IMR-90 (cell line): ENCODE results near the gene EIF6. TPM values are rescaled to one million over a fixed set of nuclear protein-coding genes. Genes with fewer than 3 reads are reported as not detected.

ENCODE experiments used
- ATAC-seq: fragments of 200-7000 bp; cut with Tn5 transposase; 2 replicates; pipeline ENCODE4 v1.9.1; 2020; ENCODE audit warnings: low read depth, mild to moderate bottlenecking, moderate library complexity
- BruUV-seq: library from RNA; stranded (reverse); fragments of 400-500 nt; replicated peaks from 2 replicates; lab custom pipeline; 2021; lab: Mats Ljungman, UMichigan
- CTCF ChIA-PET: fragments of 300-600 bp; formaldehyde crosslinking; extraction: SDS; loops from one replicate; lab custom pipeline; 2021; ENCODE audit warnings: antibody characterized with exemption; lab: Yijun Ruan, JAX
- POLR2A ChIA-PET: fragments of 300-600 bp; sonication (Branson Sonifier 250); formaldehyde crosslinking; loops from one replicate; lab custom pipeline; 2022; ENCODE audit warnings: antibody characterized with exemption; ENCODE audit not compliant: unreplicated experiment; lab: Charles Lee
- DNase-seq: peaks from one replicate; pipeline ENCODE4 v3.0.0; 2013
- H2AFZ ChIP-seq: replicated peaks from 2 replicates; pipeline ENCODE3; 2013; ENCODE audit warnings: low read length, mild to moderate bottlenecking; ENCODE audit not compliant: poor library complexity
- H2AK5ac ChIP-seq: 2 replicates; pipeline ENCODE4 v1.6.1; 2013; ENCODE audit warnings: low read depth, low read length, inconsistent platforms
- H2AK9ac ChIP-seq: replicated peaks from 2 replicates; pipeline ENCODE3; 2013; ENCODE audit warnings: mild to moderate bottlenecking, low read depth, low read length, moderate library complexity; ENCODE audit not compliant: poor library complexity
- H2BK120ac ChIP-seq: 2 replicates; pipeline ENCODE4 v1.6.1; 2013; ENCODE audit warnings: low read depth, low read length, inconsistent platforms
- H2BK15ac ChIP-seq: 3 replicates; pipeline ENCODE4 v1.6.1; 2013; ENCODE audit warnings: low read depth, low read length, inconsistent platforms
- H2BK20ac ChIP-seq: 2 replicates; pipeline ENCODE4 v1.6.1; 2013; ENCODE audit warnings: low read depth, mild to moderate bottlenecking, inconsistent platforms, low read length, moderate library complexity
- H2BK5ac ChIP-seq: 2 replicates; pipeline ENCODE4 v1.6.1; 2013; ENCODE audit warnings: mild to moderate bottlenecking, low read depth, low read length, inconsistent platforms; ENCODE audit not compliant: poor library complexity, severe bottlenecking
- H3K14ac ChIP-seq: replicated peaks from 2 replicates; pipeline ENCODE4 v1.6.1; 2013; ENCODE audit warnings: low read depth, low read length, inconsistent platforms
- H3K18ac ChIP-seq: 2 replicates; pipeline ENCODE4 v1.6.1; 2013; ENCODE audit warnings: low read depth, low read length, control low read depth
- H3K23ac ChIP-seq: 2 replicates; pipeline ENCODE4 v1.6.1; 2013; ENCODE audit warnings: low read depth, low read length, inconsistent platforms
- H3K27ac ChIP-seq: 2 replicates; pipeline ENCODE4 v1.5.1; 2013; ENCODE audit warnings: mild to moderate bottlenecking, control low read depth, low read length; ENCODE audit not compliant: insufficient read depth
- H3K27me3 ChIP-seq: 2 replicates; pipeline ENCODE4 v1.6.1; 2013; ENCODE audit warnings: low read length; ENCODE audit not compliant: control insufficient read depth, insufficient read depth
- H3K36me3 ChIP-seq: 2 replicates; pipeline ENCODE4 v1.6.1; 2013; ENCODE audit warnings: low read length, mixed read lengths; ENCODE audit not compliant: control insufficient read depth, insufficient read depth
- H3K4ac ChIP-seq: 2 replicates; pipeline ENCODE4 v1.6.1; 2013; ENCODE audit warnings: low read depth, low read length, inconsistent platforms
- H3K4me1 ChIP-seq: 2 replicates; pipeline ENCODE4 v1.6.1; 2013; ENCODE audit warnings: low read length, mixed read lengths; ENCODE audit not compliant: control insufficient read depth, insufficient read depth
- H3K4me2 ChIP-seq: 2 replicates; pipeline ENCODE4 v1.6.1; 2013; ENCODE audit warnings: low read depth, mild to moderate bottlenecking, control low read depth, low read length, moderate library complexity
- H3K4me3 ChIP-seq: 2 replicates; pipeline ENCODE4 v1.5.1; 2013; ENCODE audit warnings: low read depth, mild to moderate bottlenecking, control low read depth, low read length, moderate library complexity; ENCODE audit not compliant: insufficient read depth
- H3K56ac ChIP-seq: 2 replicates; pipeline ENCODE4 v1.6.1; 2013; ENCODE audit warnings: low read length, inconsistent platforms; ENCODE audit not compliant: insufficient read depth; ENCODE audit errors: extremely low read depth
- H3K79me1 ChIP-seq, 2 experiments: 2 replicates each; pipeline ENCODE4 v1.6.1; 2013; ENCODE audit warnings: low read length in 2 of 2, inconsistent platforms in 1 of 2, low read depth in 1 of 2
- H3K9ac ChIP-seq: 2 replicates; pipeline ENCODE4 v1.6.1; 2013; ENCODE audit warnings: low read depth, low read length, control low read depth
- H3K9me1 ChIP-seq: 2 replicates; pipeline ENCODE4 v1.6.1; 2013; ENCODE audit warnings: low read length, inconsistent platforms; ENCODE audit not compliant: insufficient read depth
- H3K9me3 ChIP-seq: 2 replicates; pipeline ENCODE4 v1.6.1; 2013; ENCODE audit warnings: low read length; ENCODE audit not compliant: control insufficient read depth, insufficient read depth
- H4K20me1 ChIP-seq: 2 replicates; pipeline ENCODE4 v1.6.1; 2013; ENCODE audit warnings: low read length, inconsistent platforms; ENCODE audit not compliant: insufficient read depth
- H4K5ac ChIP-seq: 2 replicates; pipeline ENCODE4 v1.6.1; 2013; ENCODE audit warnings: mild to moderate bottlenecking, low read depth, low read length, control low read depth
- H4K8ac ChIP-seq, 2 experiments: 2 replicates each; pipeline ENCODE4 v1.6.1; 2013; ENCODE audit warnings: low read depth in 2 of 2, low read length in 2 of 2, control low read depth in 1 of 2, inconsistent platforms in 1 of 2
- H4K91ac ChIP-seq: 2 replicates; pipeline ENCODE4 v1.6.1; 2013; ENCODE audit warnings: low read depth, low read length, inconsistent platforms; ENCODE audit not compliant: insufficient read depth
- BHLHE40 ChIP-seq: fragments of 150-350 bp; IDR thresholded peaks from 2 replicates; pipeline ENCODE4 v1.6.1; 2016; ENCODE audit warnings: mild to moderate bottlenecking, low read depth, low read length
- CEBPB ChIP-seq: IDR thresholded peaks from 2 replicates; pipeline ENCODE4 v1.6.1; 2012; ENCODE audit warnings: low read depth, low read length, improper control_type of control experiment
- MAFK ChIP-seq: IDR thresholded peaks from 2 replicates; pipeline ENCODE4 v1.6.1; 2012; ENCODE audit warnings: low read depth, low read length, improper control_type of control experiment
- MAZ ChIP-seq: IDR thresholded peaks from 2 replicates; pipeline ENCODE4 v1.6.1; 2012; ENCODE audit warnings: low read depth, mild to moderate bottlenecking, low read length, improper control_type of control experiment, moderate library complexity, borderline replicate concordance
- NFE2L2 ChIP-seq: fragments of 150-350 bp; IDR thresholded peaks from 2 replicates; pipeline ENCODE4 v1.6.1; 2016; ENCODE audit warnings: low read depth, mild to moderate bottlenecking, low read length
- POLR2A ChIP-seq: IDR thresholded peaks from 2 replicates; pipeline ENCODE4 v1.6.1; 2012; ENCODE audit warnings: mild to moderate bottlenecking, low read depth, low read length
- RAD21 ChIP-seq: IDR thresholded peaks from 2 replicates; pipeline ENCODE4 v1.6.1; 2012; ENCODE audit warnings: low read length, improper control_type of control experiment
- RCOR1 ChIP-seq: IDR thresholded peaks from 2 replicates; pipeline ENCODE4 v1.6.1; 2012; ENCODE audit warnings: mild to moderate bottlenecking, low read length, improper control_type of control experiment; ENCODE audit not compliant: insufficient replicate concordance
- RFX5 ChIP-seq: IDR thresholded peaks from 2 replicates; pipeline ENCODE4 v1.8.0; 2012; ENCODE audit warnings: low read depth, mild to moderate bottlenecking, low read length, moderate library complexity
- WGBS, 2 experiments: methylation state at CpG; one replicate each; pipeline versions ENCODE4 v1.1.5 to v1.1.7; 2013; ENCODE audit warnings: missing lambda C conversion rate in 2 of 2; ENCODE audit not compliant: insufficient read length in 1 of 2; ENCODE audit errors: extremely low coverage in 2 of 2; 5-methylcytosine and 5-hydroxymethylcytosine counted together
- dilution Hi-C: fragments of 300-500 bp; cut with HindIII; formaldehyde crosslinking; loops from one replicate; pipeline ENCODE4 v1.14.3; 2018; ENCODE audit warnings: low sequenced_read_pairs; ENCODE audit not compliant: unreplicated experiment
- in situ Hi-C: fragments of 300-500 bp; cut with MboI; formaldehyde crosslinking; loops from 3 replicates; pipeline ENCODE4 v1.14.3; 2019; ENCODE audit warnings: low sequenced_read_pairs, inconsistent platforms, mixed read lengths
- intact Hi-C: fragments of 100-400 bp; cut with micrococcal nuclease; formaldehyde crosslinking; loops from 2 replicates; pipeline ENCODE4 v1.10.0; 2022
- polyA plus RNA-seq, 3 experiments: library from polyadenylated mRNA; depleted of rRNA; stranded (reverse); fragments of >200 nt; gene quantifications; 2 replicates each; pipeline ENCODE4 v1.2.3, GENCODE V29; 2012; ENCODE audit warnings: low replicate concordance in 1 of 3
- total RNA-seq: library from RNA; depleted of rRNA; stranded (reverse); fragments of >200 nt; gene quantifications from 2 replicates; pipeline ENCODE4 v1.2.3, GENCODE V29; 2012
- TF ChIP-seq, protein P1 (sequence below): fragments of 150-350 bp; IDR thresholded peaks from 2 replicates; pipeline ENCODE4 v1.6.1; 2017; ENCODE audit warnings: mild to moderate bottlenecking, antibody characterized with exemption, low read length, low read depth
- TF ChIP-seq, protein P2 (sequence below): conservative IDR thresholded peaks from 2 replicates; pipeline ENCODE4 v1.5.1; 2012; ENCODE audit warnings: mild to moderate bottlenecking, low read depth, low read length, improper control_type of control experiment

The EIF6 gene
- total and polyA plus RNA-seq, 2 of the 4 experiments (the other 2 are of a cell fraction): 215 to 227 TPM

GRCh38 chr20:35274172-35275092, 10.1 kb downstream of the EIF6 start:
- intact Hi-C loops: loop anchor here (10.0 kb wide), 2 partner anchors 160 to 400 kb away; partner anchors contain the start of genes ACSS2, GDF5 and GGT7

More at GRCh38 chr20:35274172-35275092, 10.1 kb downstream of the EIF6 start:
- no peak overlapping the region for H4K91ac ChIP-seq
- H2AK5ac ChIP-seq: no peak overlapping the region
- H2BK15ac ChIP-seq: no peak overlapping the region
- H2BK5ac ChIP-seq: no peak overlapping the region
- no peak overlapping the region for H3K27ac ChIP-seq
- peaks cover 6% of the 10 kb centered on the region; the same call in 1 of the 2 replicates for H3K9me1 ChIP-seq
- no peak overlapping the region for H2BK120ac ChIP-seq
- DNase-seq: no peak
- no peak for ATAC-seq
- H3K56ac ChIP-seq: no peak overlapping the region
- no peak overlapping the region for H3K14ac ChIP-seq
- 93% methylated on average over 3 of the region's 24 CpGs; no CpG with 5 or more reads in 1 of the 2 experiments for WGBS, 2 experiments
- H3K4me2 ChIP-seq: no peak overlapping the region
- POLR2A ChIA-PET: no interaction called here
- CTCF ChIA-PET: no interaction called here
- no peak overlapping the region for H3K9ac ChIP-seq
- H3K79me1 ChIP-seq: peaks cover 24 to 55% of the 10 kb centered on the region in 2 experiments
- in situ Hi-C loops (loop anchor here (25.0 kb wide), 1 partner anchor 412 kb away; the partner anchor contains the start of gene GGT7), dilution Hi-C loops (no loop called here)
- BruUV-seq: no TSS peak
- peaks cover 6% of the 10 kb centered on the region for H3K4me1 ChIP-seq
- no peak overlapping the region for H3K23ac ChIP-seq
- H3K27me3 ChIP-seq: no peaks in the 10 kb centered on the region
- peaks cover 46% of the 10 kb centered on the region for H3K36me3 ChIP-seq
- TF ChIP-seq, protein P1, sequence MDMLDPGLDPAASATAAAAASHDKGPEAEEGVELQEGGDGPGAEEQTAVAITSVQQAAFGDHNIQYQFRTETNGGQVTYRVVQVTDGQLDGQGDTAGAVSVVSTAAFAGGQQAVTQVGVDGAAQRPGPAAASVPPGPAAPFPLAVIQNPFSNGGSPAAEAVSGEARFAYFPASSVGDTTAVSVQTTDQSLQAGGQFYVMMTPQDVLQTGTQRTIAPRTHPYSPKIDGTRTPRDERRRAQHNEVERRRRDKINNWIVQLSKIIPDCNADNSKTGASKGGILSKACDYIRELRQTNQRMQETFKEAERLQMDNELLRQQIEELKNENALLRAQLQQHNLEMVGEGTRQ: no peak
- TF ChIP-seq BHLHE40: no peak
- no peak for TF ChIP-seq RAD21
- TF ChIP-seq RCOR1: no peak
- TF ChIP-seq NFE2L2: no peak
- TF ChIP-seq RFX5: no peak
- TF ChIP-seq, protein P2, sequence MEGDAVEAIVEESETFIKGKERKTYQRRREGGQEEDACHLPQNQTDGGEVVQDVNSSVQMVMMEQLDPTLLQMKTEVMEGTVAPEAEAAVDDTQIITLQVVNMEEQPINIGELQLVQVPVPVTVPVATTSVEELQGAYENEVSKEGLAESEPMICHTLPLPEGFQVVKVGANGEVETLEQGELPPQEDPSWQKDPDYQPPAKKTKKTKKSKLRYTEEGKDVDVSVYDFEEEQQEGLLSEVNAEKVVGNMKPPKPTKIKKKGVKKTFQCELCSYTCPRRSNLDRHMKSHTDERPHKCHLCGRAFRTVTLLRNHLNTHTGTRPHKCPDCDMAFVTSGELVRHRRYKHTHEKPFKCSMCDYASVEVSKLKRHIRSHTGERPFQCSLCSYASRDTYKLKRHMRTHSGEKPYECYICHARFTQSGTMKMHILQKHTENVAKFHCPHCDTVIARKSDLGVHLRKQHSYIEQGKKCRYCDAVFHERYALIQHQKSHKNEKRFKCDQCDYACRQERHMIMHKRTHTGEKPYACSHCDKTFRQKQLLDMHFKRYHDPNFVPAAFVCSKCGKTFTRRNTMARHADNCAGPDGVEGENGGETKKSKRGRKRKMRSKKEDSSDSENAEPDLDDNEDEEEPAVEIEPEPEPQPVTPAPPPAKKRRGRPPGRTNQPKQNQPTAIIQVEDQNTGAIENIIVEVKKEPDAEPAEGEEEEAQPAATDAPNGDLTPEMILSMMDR: no peak
- TF ChIP-seq MAFK: no peak
- TF ChIP-seq POLR2A: no peak
- TF ChIP-seq MAZ: no peak
- no peak for TF ChIP-seq CEBPB
- H2BK20ac ChIP-seq: no peak overlapping the region
- H3K4ac ChIP-seq: no peak overlapping the region
- H4K5ac ChIP-seq: no peak overlapping the region
- H4K20me1 ChIP-seq: peaks cover under 1% of the 10 kb centered on the region
- no peak overlapping the region for H3K18ac ChIP-seq
- no peak overlapping the region for H3K4me3 ChIP-seq
- no peak overlapping the region for H2AK9ac ChIP-seq
- H2AFZ ChIP-seq: no peak overlapping the region
- no peak overlapping the region for H4K8ac ChIP-seq
- no peaks in the 10 kb centered on the region for H3K9me3 ChIP-seq
